Uterus (tissue), 4 donors: ENCODE measurements around the gene VWA7. TPM values are rescaled to one million over a fixed set of nuclear protein-coding genes. Genes with fewer than 3 reads are reported as not detected.

Source experiments
- DNase-seq, 2 donors: peaks; one replicate each; pipeline ENCODE4 v3.0.0-alpha.2; 2019 to 2020
- H3K27ac ChIP-seq, 2 donors: fragments of 200-600 bp; sonication (generic); 1 replicate in 1 of 2; 2 replicates in 1 of 2; pipeline ENCODE4 v1.5.1; 2016 to 2018
- H3K27me3 ChIP-seq, 2 donors: fragments of 200-600 bp; sonication (generic); one replicate each; pipeline ENCODE4 v1.5.1; 2018 to 2019; ENCODE audit warnings: control low read depth in 1 of 2
- H3K36me3 ChIP-seq, 2 donors: fragments of 200-600 bp; sonication (generic); one replicate each; pipeline ENCODE4 v1.5.1; 2019; ENCODE audit warnings: control low read depth in 1 of 2
- H3K4me1 ChIP-seq, 2 donors: fragments of 200-600 bp; sonication (generic); one replicate each; pipeline ENCODE4 v1.5.1; 2018 to 2019; ENCODE audit warnings: control low read depth in 1 of 2
- H3K4me3 ChIP-seq, 2 donors: fragments of 200-600 bp; sonication (generic); 1 replicate in 1 of 2; 2 replicates in 1 of 2; pipeline ENCODE4 v1.5.1; 2018 to 2019; ENCODE audit warnings: mild to moderate bottlenecking in 1 of 2
- H3K9me3 ChIP-seq, 2 donors: fragments of 200-600 bp; sonication (generic); one replicate each; pipeline ENCODE4 v1.5.1; 2019; ENCODE audit warnings: control low read depth in 1 of 2
- POLR2A ChIP-seq, 2 donors: fragments of 450-650 bp; IDR thresholded peaks; one replicate each; pipeline ENCODE4 v1.6.1; 2016; ENCODE audit warnings: antibody characterized with exemption in 2 of 2, mild to moderate bottlenecking in 1 of 2, moderate library complexity in 1 of 2
- intact Hi-C: fragments of 100-400 bp; cut with DNase I; formaldehyde crosslinking; loops from one replicate; pipeline ENCODE4 v1.15.1; 2023; ENCODE audit warnings: low total_unique reads
- total RNA-seq, 4 donors: library from RNA; depleted of rRNA in 3 of 4; stranded (reverse); fragments of >200 nt in 3 of 4; gene quantifications; one replicate each; pipeline versions ENCODE4 v1.1.0 to v1.2.4, GENCODE V29; 2014 to 2023
- TF ChIP-seq, protein P1 (sequence below), 4 experiments: fragments of 200-600 bp in 2 of 4; fragments of 450-650 bp in 2 of 4; sonication (generic) in 2 of 4; IDR thresholded peaks; one replicate each; pipeline ENCODE4 v1.5.1; 2016 to 2019; ENCODE audit warnings: antibody characterized with exemption in 4 of 4, mild to moderate bottlenecking in 2 of 4, moderate library complexity in 1 of 4
- donor health status: DM: yes; HTN: yes; CAD: no.

VWA7 gene
- total RNA-seq, 4 donors from 2014 or later, result 0.88 to 24.1 (median 3.1) TPM

- no peaks in the 10 kb centered on the region for H3K36me3 ChIP-seq
- no peak overlapping the region for H3K4me3 ChIP-seq
- no peaks in the 10 kb centered on the region for H3K4me1 ChIP-seq
- H3K9me3 ChIP-seq, result no peaks in the 10 kb centered on the region
- TF ChIP-seq, protein P1, sequence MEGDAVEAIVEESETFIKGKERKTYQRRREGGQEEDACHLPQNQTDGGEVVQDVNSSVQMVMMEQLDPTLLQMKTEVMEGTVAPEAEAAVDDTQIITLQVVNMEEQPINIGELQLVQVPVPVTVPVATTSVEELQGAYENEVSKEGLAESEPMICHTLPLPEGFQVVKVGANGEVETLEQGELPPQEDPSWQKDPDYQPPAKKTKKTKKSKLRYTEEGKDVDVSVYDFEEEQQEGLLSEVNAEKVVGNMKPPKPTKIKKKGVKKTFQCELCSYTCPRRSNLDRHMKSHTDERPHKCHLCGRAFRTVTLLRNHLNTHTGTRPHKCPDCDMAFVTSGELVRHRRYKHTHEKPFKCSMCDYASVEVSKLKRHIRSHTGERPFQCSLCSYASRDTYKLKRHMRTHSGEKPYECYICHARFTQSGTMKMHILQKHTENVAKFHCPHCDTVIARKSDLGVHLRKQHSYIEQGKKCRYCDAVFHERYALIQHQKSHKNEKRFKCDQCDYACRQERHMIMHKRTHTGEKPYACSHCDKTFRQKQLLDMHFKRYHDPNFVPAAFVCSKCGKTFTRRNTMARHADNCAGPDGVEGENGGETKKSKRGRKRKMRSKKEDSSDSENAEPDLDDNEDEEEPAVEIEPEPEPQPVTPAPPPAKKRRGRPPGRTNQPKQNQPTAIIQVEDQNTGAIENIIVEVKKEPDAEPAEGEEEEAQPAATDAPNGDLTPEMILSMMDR (IDR thresholded peaks at IDR 0.05), result no peak
- TF ChIP-seq POLR2A (IDR thresholded peaks at IDR 0.05), result no peak
- no peaks in the 10 kb centered on the region for H3K27me3 ChIP-seq
- DNase-seq, result no peak
- H3K27ac ChIP-seq, result no peak overlapping the region
- intact Hi-C loops, result loop anchor here (10.0 kb wide), 1 partner anchor 58 kb away; the partner anchor contains the start of gene CLIC1
These were observed 15.6 kb upstream of the VWA7 start for GRCh38 chr6:31792761-31793171.

GRCh38 chr6:31792090-31792374 is 14.9 kb upstream of the VWA7 start:
- Histone ChIP-seq H3K27ac (peak overlapping the region; percentile 42 to 66), H3K9me3 (no peaks in the 10 kb centered on the region), H3K4me3 (no peak overlapping the region), H3K4me1 (no peaks in the 10 kb centered on the region), H3K27me3 (no peaks in the 10 kb centered on the region), H3K36me3 (no peaks in the 10 kb centered on the region)
- no peak for DNase-seq
- intact Hi-C loops, result loop anchor here (10.0 kb wide), 1 partner anchor 57 kb away; the partner anchor contains the start of gene CLIC1
- TF ChIP-seq, protein P1 (IDR thresholded peaks at IDR 0.05), result no peak
- TF ChIP-seq POLR2A (IDR thresholded peaks at IDR 0.05), result no peak

DNA sequence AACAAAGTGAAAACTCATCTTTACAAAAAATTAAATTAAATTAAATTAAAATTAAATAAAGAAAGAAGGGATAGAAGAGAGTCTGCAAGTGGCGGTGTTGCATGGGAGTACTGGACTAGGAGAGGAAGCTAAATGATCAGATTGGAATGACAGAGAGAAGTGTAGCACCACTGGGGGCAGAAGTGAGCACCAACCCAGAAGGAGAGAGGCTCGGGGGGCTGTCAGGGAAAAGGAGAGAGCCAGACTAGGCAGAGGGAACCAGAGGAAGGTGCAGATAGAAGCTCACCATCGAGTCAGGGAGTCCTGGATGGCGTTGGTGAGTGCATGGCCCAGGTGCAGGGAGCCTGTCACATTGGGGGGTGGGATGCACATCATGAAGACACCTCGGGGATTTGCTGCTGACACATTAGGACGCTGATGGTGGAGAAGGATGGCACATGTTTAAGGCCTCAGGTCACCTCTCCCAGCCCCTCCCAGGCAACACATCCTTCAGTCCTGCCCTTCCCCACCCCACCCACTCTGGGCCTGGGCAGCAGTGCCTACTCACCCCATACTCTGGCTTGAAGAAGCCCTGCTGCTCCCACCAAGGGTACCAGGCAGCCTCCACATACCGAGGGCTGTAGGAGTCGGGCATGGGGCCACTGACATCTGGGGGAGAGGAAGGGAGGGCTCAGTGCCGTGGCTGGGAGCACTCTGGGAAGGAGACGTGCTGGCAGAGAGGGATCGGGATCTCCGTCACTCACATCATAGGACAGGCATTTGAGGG is 14.4 kb upstream of the VWA7 start:
- no peaks in the 10 kb centered on the region for H3K4me1 ChIP-seq
- no peaks in the 10 kb centered on the region for H3K36me3 ChIP-seq
- no peak overlapping the region for H3K4me3 ChIP-seq
- TF ChIP-seq, protein P1 (IDR thresholded peaks at IDR 0.05), result peak; percentile 37 to 61 (median 46)
- TF ChIP-seq POLR2A (IDR thresholded peaks at IDR 0.05), result no peak
- H3K27me3 ChIP-seq, result no peaks in the 10 kb centered on the region
- H3K9me3 ChIP-seq, result no peaks in the 10 kb centered on the region
- H3K27ac ChIP-seq, result peak overlapping the region; percentile 42 to 66
- DNase-seq, result peak; percentile 64 to 70
- intact Hi-C loops, result loop anchor here (10.0 kb wide), 1 partner anchor 57 kb away; the partner anchor contains the start of gene CLIC1

DNA sequence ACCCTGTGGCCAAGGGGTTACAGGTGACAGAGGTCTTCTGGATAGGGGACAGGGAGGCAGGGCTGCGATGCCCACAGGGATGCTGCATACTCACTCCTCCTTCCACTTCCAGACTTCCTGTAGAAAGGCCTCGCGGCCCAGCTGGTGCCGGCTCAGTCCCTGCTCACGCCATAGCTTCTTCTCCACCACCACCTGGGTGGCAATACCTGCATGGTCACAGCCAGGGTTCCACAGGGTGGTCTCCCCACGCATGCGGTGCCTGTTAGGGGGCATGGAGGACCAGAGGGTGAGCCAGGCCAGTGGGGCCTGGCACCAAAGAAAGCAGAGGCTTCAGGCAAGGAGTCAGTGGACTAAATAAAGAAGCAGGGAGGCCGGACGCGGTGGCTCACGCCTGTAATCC is 8.3 kb upstream of the VWA7 start:
- no peak overlapping the region for H3K27ac ChIP-seq
- intact Hi-C loops, result no loop called here

More for the DNA sequence above, 8.3 kb upstream of the VWA7 start:
- no peaks in the 10 kb centered on the region for H3K9me3 ChIP-seq
- TF ChIP-seq POLR2A (IDR thresholded peaks at IDR 0.05), result no peak
- TF ChIP-seq, protein P1 (IDR thresholded peaks at IDR 0.05), result no peak
- no peaks in the 10 kb centered on the region for H3K27me3 ChIP-seq
- H3K4me1 ChIP-seq, result no peaks in the 10 kb centered on the region
- no peak for DNase-seq
- no peak overlapping the region for H3K4me3 ChIP-seq
- H3K36me3 ChIP-seq, result no peaks in the 10 kb centered on the region
